SK-N-SH treated with all-trans-retinoic acid at 6 μM for 48 hours (cell line): Measurements from ENCODE around the gene SLC10A1.

ENCODE experiments used
- ARNTL ChIP-seq: fragments of 450-650 bp; formaldehyde crosslinking; IDR thresholded peaks from 2 replicates; pipeline ENCODE4 v1.5.0; 2020; ENCODE audit warnings: low read depth, mild to moderate bottlenecking, moderate library complexity, borderline replicate concordance
- CREB5 ChIP-seq: fragments of 250-450 bp; sonication (Bioruptor Pico); IDR thresholded peaks from 2 replicates; pipeline ENCODE4 v1.5.1; 2020; ENCODE audit warnings: low read depth, mild to moderate bottlenecking, moderate library complexity
- CSDC2 ChIP-seq: fragments of 250-450 bp; sonication (Bioruptor Pico); IDR thresholded peaks from 2 replicates; pipeline ENCODE4 v1.5.0; 2020; ENCODE audit warnings: mild to moderate bottlenecking, moderate library complexity
- ESRRG ChIP-seq: fragments of 250-450 bp; sonication (Bioruptor Pico); IDR thresholded peaks from 2 replicates; pipeline ENCODE4 v1.6.1; 2021; ENCODE audit warnings: mild to moderate bottlenecking
- GLIS3 ChIP-seq: fragments of 250-450 bp; sonication (Bioruptor Pico); IDR thresholded peaks from 2 replicates; pipeline ENCODE4 v1.5.0; 2020; ENCODE audit warnings: mild to moderate bottlenecking, moderate library complexity
- PPARA ChIP-seq: fragments of 250-450 bp; sonication (Bioruptor Pico); IDR thresholded peaks from 2 replicates; pipeline ENCODE4 v1.5.0; 2020; ENCODE audit warnings: mild to moderate bottlenecking, borderline replicate concordance
- RARB ChIP-seq: fragments of 250-450 bp; sonication (Bioruptor Pico); IDR thresholded peaks from 2 replicates; pipeline ENCODE4 v1.8.0; 2021; ENCODE audit warnings: mild to moderate bottlenecking, moderate library complexity
- SNAI2 ChIP-seq: fragments of 250-450 bp; sonication (Bioruptor Pico); IDR thresholded peaks from 2 replicates; pipeline ENCODE4 v1.5.0; 2020; ENCODE audit warnings: mild to moderate bottlenecking, moderate library complexity
- TOX ChIP-seq: fragments of 250-450 bp; sonication (Bioruptor Pico); IDR thresholded peaks from 2 replicates; pipeline ENCODE4 v1.8.0; 2021; ENCODE audit warnings: mild to moderate bottlenecking, moderate library complexity, borderline replicate concordance
- ZNF70 ChIP-seq: fragments of 450-650 bp; formaldehyde crosslinking; IDR thresholded peaks from 2 replicates; pipeline ENCODE4 v1.5.0; 2020; ENCODE audit warnings: mild to moderate bottlenecking, moderate library complexity
- ZNF8 ChIP-seq: fragments of 450-650 bp; formaldehyde crosslinking; IDR thresholded peaks from 2 replicates; pipeline ENCODE4 v1.5.0; 2020; ENCODE audit warnings: mild to moderate bottlenecking, moderate library complexity
- TF ChIP-seq, protein P1 (sequence below): fragments of 250-450 bp; sonication (Bioruptor Pico); IDR thresholded peaks from 2 replicates; pipeline ENCODE4 v1.5.1; 2021; ENCODE audit warnings: mild to moderate bottlenecking, moderate library complexity

- TF ChIP-seq SNAI2 (no peak), CSDC2 (CRISPR knock-in tag) (no peak), PPARA (CRISPR knock-in tag) (no peak), GLIS3 (no peak), ESRRG (CRISPR knock-in tag) (no peak), CREB5 (no peak), TOX (CRISPR knock-in tag) (no peak), RARB (no peak), ZNF8 (CRISPR knock-in tag) (no peak), ARNTL (no peak), ZNF70 (no peak)
- TF ChIP-seq, protein P1, sequence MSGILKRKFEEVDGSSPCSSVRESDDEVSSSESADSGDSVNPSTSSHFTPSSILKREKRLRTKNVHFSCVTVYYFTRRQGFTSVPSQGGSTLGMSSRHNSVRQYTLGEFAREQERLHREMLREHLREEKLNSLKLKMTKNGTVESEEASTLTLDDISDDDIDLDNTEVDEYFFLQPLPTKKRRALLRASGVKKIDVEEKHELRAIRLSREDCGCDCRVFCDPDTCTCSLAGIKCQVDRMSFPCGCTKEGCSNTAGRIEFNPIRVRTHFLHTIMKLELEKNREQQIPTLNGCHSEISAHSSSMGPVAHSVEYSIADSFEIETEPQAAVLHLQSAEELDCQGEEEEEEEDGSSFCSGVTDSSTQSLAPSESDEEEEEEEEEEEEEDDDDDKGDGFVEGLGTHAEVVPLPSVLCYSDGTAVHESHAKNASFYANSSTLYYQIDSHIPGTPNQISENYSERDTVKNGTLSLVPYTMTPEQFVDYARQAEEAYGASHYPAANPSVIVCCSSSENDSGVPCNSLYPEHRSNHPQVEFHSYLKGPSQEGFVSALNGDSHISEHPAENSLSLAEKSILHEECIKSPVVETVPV (CRISPR knock-in tag): no peak
Measured at GRCh38 chr14:69804902-69805301, 7.9 kb upstream of the SLC10A1 start.
